Measurements from ENCODE around the gene THOC2.
A peak's percentile ranks its signal among the peaks of the same experiment; 100 is the strongest.
"Not testable (repeated sequence)": the region's sequence is repeated elsewhere in the genome, so short reads cannot be mapped to it uniquely, and the experiment has no call there.

Gene THOC2, protein sequence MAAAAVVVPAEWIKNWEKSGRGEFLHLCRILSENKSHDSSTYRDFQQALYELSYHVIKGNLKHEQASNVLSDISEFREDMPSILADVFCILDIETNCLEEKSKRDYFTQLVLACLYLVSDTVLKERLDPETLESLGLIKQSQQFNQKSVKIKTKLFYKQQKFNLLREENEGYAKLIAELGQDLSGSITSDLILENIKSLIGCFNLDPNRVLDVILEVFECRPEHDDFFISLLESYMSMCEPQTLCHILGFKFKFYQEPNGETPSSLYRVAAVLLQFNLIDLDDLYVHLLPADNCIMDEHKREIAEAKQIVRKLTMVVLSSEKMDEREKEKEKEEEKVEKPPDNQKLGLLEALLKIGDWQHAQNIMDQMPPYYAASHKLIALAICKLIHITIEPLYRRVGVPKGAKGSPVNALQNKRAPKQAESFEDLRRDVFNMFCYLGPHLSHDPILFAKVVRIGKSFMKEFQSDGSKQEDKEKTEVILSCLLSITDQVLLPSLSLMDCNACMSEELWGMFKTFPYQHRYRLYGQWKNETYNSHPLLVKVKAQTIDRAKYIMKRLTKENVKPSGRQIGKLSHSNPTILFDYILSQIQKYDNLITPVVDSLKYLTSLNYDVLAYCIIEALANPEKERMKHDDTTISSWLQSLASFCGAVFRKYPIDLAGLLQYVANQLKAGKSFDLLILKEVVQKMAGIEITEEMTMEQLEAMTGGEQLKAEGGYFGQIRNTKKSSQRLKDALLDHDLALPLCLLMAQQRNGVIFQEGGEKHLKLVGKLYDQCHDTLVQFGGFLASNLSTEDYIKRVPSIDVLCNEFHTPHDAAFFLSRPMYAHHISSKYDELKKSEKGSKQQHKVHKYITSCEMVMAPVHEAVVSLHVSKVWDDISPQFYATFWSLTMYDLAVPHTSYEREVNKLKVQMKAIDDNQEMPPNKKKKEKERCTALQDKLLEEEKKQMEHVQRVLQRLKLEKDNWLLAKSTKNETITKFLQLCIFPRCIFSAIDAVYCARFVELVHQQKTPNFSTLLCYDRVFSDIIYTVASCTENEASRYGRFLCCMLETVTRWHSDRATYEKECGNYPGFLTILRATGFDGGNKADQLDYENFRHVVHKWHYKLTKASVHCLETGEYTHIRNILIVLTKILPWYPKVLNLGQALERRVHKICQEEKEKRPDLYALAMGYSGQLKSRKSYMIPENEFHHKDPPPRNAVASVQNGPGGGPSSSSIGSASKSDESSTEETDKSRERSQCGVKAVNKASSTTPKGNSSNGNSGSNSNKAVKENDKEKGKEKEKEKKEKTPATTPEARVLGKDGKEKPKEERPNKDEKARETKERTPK (N-terminal part only)

GRCh38 chrX:123732670-123733363 is at the start of gene THOC2:
Gene THOC2 (minus strand): TSS chrX:123733052. CDS start chrX:123733022, 30 bp downstream.
- DNase-seq: peak; percentile 75 to 76

DNA sequence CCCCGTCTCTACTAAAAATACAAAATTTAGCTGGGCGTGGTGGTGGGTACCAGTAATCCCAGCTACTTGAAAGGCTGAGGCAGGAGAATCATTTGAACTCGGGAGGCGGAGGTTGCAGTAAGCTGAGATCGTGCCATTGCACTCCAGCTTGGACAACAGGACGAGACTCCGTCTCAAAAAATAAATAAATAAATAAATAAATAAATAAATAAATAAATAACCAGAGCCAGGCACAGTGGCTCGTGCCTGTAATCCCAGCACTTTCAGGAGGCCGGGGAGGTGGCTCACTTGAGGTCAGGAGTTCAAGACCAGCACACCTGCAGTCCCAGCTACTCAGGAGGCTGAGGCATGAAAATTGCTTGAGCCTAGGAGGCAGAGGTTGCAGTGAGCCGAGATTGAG is 48.9 kb upstream of the THOC2 start:
- not testable (repeated sequence) for DNase-seq

GRCh38 chrX:123779908-123780396 is 47.1 kb upstream of the THOC2 start:
- peak in 1 of 2 experiments; percentile 29 for DNase-seq

- DNase-seq: no peak
These were observed 40.6 kb upstream of the THOC2 start for GRCh38 chrX:123773258-123773988.

- no peak for DNase-seq
These were observed 38.7 kb upstream of the THOC2 start for GRCh38 chrX:123771449-123772064.

DNA sequence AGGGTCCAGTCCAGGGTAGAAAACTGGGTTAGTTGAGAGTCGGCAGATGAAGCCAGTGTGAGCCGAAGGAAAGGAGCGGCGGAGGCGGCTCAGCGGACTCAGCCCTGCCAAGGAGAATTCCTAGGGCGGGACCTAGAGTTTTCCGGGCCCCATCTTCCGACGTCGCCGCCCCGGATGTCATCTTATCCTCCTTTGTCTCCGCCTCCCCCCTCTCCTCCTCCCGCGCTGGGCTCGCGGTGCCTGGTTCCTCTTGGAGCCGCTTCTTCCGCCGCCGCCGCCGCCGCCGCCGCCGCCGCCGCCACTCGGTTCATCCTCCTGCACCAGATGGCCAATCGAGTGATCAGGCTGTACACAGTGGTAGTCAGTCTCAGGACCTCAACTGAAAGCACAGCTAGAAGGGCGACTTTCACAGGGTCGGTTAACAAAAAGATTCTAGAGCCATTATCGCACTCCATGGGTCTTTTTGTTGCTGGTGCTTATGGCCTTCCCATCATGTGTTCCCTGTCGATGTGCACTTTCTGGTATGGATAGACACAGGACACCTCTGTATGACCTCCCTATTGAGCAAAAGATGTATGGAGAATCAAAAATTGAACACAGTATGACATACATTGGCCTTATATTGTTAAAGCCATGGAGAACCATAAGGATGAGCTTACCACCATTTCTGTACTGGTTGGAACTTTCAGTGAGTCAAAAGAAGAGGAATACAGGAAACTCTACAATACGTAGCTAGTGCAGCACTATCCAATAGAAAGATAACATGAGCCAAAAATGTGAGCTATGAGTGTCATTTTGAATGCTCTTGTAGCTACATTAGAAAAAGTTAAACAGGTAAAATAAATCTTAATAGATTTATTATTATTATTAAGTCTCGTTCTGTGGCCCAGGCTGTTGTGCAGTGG is 32.4 kb upstream of the THOC2 start:
- peak; percentile 79 to 83 for DNase-seq

DNA sequence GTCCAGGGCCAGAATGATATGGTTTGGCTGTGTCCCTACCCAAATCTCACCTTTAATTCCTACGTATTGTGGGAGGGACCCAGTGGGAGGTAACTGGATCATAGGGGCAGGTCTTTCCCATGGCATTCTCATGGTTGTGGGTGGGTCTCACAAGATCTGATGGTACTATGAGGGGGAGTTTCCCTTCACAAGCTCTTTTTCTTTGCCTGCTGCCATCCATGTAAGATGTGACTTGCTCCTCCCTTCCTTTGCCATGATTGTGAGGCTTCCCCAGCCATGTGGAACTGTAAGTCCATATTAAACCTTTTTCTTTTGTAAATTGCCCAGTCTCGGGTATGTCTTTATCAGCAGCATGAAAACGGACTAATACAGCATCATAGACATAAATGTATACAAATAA is 27.0 kb upstream of the THOC2 start:
- DNase-seq: not testable (repeated sequence)

DNA sequence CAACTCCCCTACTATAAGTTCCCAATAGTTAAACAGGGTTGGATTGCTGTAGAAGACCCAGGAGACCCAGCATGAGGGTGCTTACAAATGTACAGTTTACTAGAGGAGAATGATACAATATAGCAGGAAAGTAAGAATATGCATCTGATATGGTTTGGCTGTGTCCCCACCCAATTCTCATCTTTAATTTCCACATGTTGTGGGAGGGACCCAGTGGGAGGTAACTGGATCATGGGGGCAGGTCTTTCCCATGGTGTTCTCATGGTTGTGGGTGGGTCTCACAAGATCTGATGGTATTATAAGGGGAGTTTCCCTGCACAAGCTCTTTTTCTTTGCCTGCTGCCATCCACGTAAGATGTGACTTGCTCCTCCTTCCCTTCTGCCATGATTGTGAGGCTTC is 24.9 kb upstream of the THOC2 start:
- DNase-seq: not testable (repeated sequence)

- no peak for DNase-seq
These were observed 23.5 kb upstream of the THOC2 start for GRCh38 chrX:123756320-123756719.

DNA sequence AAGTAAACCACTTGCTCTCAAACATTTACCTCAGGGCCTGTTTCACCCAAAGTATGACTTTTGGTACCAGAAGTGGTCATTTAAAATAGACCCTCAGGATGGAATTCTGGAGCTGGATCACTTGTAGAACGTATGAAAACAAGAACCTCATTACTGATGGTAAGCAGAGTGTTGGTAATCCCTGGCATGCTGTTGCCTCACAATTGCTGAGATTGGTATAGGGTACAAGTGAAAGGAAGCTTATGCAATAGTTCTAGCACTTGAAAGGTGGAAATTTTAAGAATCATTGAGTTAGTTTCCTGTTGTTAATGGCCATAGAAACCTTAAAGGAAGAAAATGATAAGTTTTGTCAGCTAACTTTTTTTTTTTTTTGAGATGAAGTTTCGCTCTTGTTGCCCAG is 22.3 kb upstream of the THOC2 start:
- DNase-seq: no peak

DNA sequence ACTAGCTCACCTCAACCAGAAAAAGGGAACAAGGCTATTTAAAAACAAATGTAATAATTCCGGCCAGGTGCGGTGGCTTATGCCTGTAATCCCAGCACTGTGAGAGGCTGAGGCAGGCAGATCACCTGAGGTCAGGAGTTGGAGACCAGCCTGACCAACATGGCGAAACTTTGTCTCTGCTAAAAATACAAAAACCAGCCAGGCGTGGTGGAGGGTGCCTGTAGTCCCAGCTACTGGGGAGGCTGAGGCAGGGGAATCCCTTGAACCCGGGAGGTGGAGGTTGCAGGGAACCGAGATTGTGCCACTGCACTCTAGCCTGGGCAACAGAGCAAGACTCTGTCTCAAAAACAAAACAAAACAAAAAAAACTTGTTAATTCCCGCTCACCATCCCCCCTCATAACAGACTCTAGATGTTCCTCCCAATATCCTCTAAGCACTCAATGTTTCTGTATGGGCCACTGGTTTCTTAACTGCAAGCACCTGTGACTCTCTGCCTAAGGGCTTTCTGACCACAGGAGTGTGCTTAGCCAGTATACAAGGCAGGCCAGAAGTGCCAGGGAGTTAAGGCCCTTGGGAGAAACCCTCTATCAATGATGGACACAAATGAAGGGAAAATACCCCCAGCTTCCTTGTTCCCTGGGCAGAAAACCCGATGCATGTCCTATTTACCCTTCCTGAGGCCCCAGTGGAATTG is 21.0 kb upstream of the THOC2 start:
- no peak for DNase-seq

DNA sequence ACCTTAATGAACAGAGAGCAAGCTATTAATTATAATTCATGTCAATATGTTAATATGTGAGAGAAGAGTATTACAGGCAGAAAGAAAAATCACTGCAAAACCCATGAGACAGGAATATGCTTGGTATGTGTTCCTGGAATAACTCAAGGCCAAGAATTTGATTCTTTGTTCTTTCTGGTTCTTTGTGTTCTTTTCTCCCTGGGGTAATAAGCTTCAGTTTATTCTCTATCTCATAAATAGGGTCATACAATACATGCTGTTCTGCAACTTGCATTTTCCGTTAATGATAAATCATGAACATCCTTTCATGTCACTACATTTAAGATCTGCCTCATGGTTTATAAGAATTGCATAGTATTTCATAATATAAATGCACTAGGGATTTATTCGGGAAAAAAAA is 16.8 kb upstream of the THOC2 start:
- DNase-seq: no peak

DNA sequence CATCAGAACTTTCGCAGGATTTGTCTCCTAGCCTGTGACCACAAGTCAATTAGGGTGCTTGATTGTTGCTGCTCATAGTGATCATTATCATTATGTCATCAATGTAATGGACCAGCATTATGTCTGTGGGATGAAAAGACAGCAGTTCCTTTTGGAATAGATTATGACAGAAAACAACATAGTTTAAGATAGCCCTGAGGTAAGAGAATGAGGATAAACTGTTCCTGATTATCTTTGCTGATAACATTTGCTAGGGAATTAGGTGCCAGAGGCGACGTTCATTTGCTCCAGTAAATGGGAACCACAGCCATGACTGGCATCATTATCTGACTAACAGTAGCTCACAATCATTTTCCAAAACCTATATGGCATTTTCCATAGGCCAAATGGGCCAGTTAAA is 12.7 kb upstream of the THOC2 start:
- DNase-seq: no peak

- no peak for DNase-seq
These were observed 10.5 kb upstream of the THOC2 start for GRCh38 chrX:123743312-123743711.

GRCh38 chrX:123742440-123742839 is 9.6 kb upstream of the THOC2 start:
- no peak for DNase-seq

- DNase-seq: no peak
These were observed 7.7 kb upstream of the THOC2 start for GRCh38 chrX:123740536-123740935.

DNA sequence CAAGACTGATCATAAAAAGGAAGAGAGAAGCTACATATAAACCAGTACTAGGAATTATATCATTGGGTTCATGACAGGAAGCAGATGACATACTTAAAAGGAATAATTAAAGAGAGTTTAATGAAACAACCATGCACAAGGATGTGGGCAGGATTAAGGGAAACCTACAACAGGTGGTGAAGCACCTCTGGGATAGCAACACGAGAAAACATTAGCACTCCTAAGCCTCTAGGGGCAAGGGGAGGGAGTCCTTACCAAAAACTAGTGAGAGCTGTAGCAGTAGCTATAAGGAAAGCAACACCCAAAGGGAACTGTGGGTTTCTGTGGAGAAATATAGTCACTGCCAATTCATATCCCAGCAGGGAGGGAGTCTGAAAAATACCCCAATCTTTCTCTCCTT is 7.2 kb upstream of the THOC2 start:
- DNase-seq: no peak

- DNase-seq: no peak
These were observed 6.6 kb upstream of the THOC2 start for GRCh38 chrX:123739474-123739873.

- no peak for DNase-seq
These were observed 5.6 kb upstream of the THOC2 start for GRCh38 chrX:123738378-123738940.
